Subcutaneous adipose tissue (tissue), 4 donors: ENCODE measurements around the gene EPB41L3. TPM values are rescaled to one million over a fixed set of nuclear protein-coding genes. Genes with fewer than 3 reads are reported as not detected.

Experiments
- total RNA-seq, 4 donors: library from RNA; depleted of rRNA; stranded (reverse); fragments of >200 nt; gene quantifications; one replicate each; pipeline ENCODE4 v1.1.0, GENCODE V29; 2016
- TF ChIP-seq, protein P1 (sequence below): fragments of 450-650 bp; IDR thresholded peaks from one replicate; pipeline ENCODE4 v1.5.1; 2016; ENCODE audit warnings: low read depth, mild to moderate bottlenecking, control low read depth, antibody characterized with exemption, moderate library complexity

Gene EPB41L3
- total RNA-seq, 4 donors from 2014 or later = 82.1 to 225 (median 164) TPM

DNA sequence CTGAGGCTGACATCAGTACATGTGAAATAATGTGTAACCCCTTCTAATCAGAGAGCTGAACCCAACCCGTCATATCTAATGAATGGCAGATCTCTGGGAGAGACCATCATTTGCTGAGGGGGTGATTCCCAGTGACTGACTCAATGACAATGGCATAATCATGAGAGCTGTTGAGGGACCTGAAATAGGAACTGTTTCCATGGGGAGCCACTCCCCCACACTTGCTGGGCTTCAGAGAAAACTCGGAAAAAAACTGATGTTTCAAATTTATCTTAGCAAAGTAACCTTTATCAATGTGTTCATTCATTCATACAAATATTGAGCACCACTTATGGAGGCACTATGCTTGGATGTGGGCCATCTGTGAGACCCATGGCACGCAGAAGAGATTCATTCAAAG is 154.9 kb downstream of the EPB41L3 start:
- TF ChIP-seq, protein P1, sequence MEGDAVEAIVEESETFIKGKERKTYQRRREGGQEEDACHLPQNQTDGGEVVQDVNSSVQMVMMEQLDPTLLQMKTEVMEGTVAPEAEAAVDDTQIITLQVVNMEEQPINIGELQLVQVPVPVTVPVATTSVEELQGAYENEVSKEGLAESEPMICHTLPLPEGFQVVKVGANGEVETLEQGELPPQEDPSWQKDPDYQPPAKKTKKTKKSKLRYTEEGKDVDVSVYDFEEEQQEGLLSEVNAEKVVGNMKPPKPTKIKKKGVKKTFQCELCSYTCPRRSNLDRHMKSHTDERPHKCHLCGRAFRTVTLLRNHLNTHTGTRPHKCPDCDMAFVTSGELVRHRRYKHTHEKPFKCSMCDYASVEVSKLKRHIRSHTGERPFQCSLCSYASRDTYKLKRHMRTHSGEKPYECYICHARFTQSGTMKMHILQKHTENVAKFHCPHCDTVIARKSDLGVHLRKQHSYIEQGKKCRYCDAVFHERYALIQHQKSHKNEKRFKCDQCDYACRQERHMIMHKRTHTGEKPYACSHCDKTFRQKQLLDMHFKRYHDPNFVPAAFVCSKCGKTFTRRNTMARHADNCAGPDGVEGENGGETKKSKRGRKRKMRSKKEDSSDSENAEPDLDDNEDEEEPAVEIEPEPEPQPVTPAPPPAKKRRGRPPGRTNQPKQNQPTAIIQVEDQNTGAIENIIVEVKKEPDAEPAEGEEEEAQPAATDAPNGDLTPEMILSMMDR = no peak

DNA sequence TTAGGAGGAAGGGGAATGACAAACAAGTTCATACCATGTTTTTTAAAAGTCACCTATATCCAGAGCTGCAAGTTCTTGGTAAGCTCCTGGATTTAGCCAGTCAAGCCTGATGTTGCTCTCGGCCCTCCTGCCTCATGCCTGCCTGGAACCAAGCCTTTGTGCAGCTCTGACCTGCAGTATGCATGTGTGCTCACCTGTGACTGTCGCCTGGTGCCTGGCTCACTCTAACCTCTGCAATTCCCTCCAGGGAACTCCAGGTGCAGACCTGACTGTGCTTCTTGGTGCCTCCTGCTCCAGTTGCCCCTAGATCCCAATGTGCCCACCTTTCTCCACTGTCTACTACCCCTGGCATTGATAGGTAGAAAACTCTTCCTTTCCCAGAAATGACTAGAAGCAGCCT is 163.2 kb downstream of the EPB41L3 start:
- TF ChIP-seq, protein P1 = no peak

DNA sequence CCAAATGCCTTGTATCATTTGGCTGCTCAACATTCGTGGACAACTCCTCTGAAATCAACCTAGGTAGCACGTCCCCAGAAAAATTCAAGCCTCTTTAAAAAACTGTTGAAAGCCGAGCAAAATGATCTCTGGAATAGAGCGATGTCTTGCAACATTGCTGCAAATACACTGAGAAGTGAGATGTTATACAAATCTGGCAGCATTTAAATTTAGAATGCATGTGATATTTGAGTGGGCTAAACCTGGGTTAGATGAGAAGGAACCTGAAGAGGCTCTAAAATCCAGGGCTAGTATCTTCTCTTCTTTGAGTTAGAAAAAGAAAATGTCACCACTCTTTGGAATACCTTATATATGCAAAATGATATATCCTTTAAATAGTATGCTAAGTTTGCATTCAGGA is 166.8 kb downstream of the EPB41L3 start:
- TF ChIP-seq, protein P1 = no peak

DNA sequence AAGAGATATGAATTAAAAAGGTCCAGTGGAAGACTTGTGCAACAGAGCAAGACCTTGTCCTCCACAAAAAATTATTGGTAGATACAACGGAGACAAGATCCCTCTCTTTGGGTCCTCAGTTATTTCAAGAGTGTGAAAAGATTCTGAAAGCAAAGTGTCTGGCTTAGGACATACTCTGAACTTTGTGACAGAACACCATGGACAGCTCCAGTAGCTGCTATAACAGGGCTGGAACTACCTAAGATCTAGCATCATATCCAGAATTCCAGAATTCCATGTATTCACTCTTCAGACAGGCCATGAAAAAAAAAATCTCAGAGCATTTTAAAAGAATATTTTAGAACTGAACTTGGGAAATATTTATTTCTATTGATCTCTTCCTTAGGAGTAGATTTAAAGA is 173.5 kb downstream of the EPB41L3 start:
- TF ChIP-seq, protein P1 = no peak

DNA sequence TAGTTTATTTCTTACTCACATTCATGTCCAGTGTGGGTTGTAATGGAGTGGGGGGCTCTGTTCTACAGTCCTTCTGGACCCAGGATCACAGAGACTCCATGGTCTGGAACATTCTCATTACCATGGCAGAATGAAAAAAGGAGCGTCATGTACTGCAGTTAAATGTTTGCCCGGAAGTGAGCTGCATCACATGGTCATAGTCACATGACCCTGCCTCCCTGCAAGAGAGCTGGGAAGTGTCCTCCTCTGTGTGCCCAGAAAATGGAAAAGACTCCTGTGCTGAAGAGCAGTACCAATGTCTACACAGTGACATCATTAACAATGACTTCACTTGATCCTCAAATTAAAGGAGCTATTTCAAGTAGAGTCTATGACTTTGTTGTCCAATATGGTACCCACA is 174.3 kb downstream of the EPB41L3 start:
- TF ChIP-seq, protein P1 = no peak

DNA sequence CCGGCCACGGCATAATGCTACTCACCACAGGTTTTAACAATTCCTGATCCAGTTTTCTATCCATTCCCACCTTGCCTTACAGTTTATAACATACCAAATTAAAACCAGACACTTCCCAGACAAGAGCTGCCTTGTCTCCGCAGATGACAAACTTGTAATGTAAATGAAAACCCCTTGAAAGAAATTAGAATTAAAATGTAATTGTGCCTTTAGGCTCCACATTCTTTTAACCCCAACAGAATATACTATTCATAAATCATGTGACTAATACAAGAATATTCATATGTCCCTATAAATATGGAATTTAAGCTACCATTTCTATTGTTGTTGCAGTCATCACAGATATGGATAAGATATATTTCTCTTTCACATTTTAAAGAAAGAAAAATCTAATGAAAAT is 178.4 kb downstream of the EPB41L3 start:
- TF ChIP-seq, protein P1 = no peak

DNA sequence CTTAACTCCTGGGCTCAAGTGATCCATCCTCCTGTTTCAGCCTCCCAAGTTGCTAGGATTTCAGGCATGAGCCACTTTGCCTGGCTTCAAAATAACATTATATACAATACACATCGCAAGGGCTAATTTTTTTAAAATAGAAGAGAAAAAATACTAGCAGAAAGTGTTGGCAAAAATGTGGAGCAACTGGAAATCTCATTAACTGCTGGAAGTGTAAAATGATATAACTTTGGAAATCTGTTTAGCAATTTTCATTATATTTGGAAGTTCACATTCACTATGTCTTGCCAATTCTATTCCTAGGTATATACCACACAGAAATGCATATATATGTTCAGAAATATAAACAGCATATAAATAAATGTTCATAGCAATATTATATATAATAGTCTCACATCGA is 193.2 kb downstream of the EPB41L3 start:
- TF ChIP-seq, protein P1 = no peak

Other genes with a start within 250 kb of the EPB41L3 start
- gene ZBTB14, start 248.3 kb downstream of the EPB41L3 start, total RNA-seq = 10 to 100 TPM; 10.1 to 17.7 (median 15.0) TPM